Measurements from ENCODE around the gene SMIM24. TPM values are rescaled to one million over a fixed set of nuclear protein-coding genes. Genes with fewer than 3 reads are reported as not detected.

Gene SMIM24
- total RNA-seq, 1 donor from 2014 or later = not detected

- H3K27ac Mint-ChIP-seq (ENCODE audit: unreplicated experiment) = no peak overlapping the region
- DNase-seq = no peak
- TF ChIP-seq CTCF (IDR thresholded peaks at IDR 0.05; ENCODE audit: partially characterized antibody, unreplicated experiment) = peak; percentile 25
- peaks cover 8% of the 10 kb centered on the region for H3K9me3 Mint-ChIP-seq (ENCODE audit: unreplicated experiment)
- H3K36me3 Mint-ChIP-seq (ENCODE audit: unreplicated experiment) = peaks cover 5% of the 10 kb centered on the region
- no peak overlapping the region for H3K4me3 Mint-ChIP-seq (ENCODE audit: unreplicated experiment)
- peaks cover 9% of the 10 kb centered on the region for H3K4me1 Mint-ChIP-seq (ENCODE audit: low read depth, unreplicated experiment)
- peaks cover 8% of the 10 kb centered on the region for H3K27me3 Mint-ChIP-seq (ENCODE audit: unreplicated experiment)
These were observed 46.3 kb upstream of the SMIM24 start for GRCh38 chr19:3526507-3527237.

- Mint-ChIP-seq H3K4me3 (ENCODE audit: unreplicated experiment) (peak overlapping the region; percentile 15), H3K27me3 (ENCODE audit: unreplicated experiment) (peaks cover 4% of the 10 kb centered on the region), H3K36me3 (ENCODE audit: unreplicated experiment) (peaks cover 5% of the 10 kb centered on the region), H3K9me3 (ENCODE audit: unreplicated experiment) (peaks cover 10% of the 10 kb centered on the region), H3K4me1 (ENCODE audit: low read depth, unreplicated experiment) (peaks cover 13% of the 10 kb centered on the region), H3K27ac (ENCODE audit: unreplicated experiment) (peak overlapping the region; percentile 82)
- no peak for TF ChIP-seq CTCF (IDR thresholded peaks at IDR 0.05; ENCODE audit: partially characterized antibody, unreplicated experiment)
- no peak for DNase-seq
These were observed 44.7 kb upstream of the SMIM24 start for GRCh38 chr19:3524904-3525451.

GRCh38 chr19:3524078-3524842, 43.9 kb upstream of the SMIM24 start:
- Mint-ChIP-seq H3K27me3 (ENCODE audit: unreplicated experiment) (peaks cover 4% of the 10 kb centered on the region), H3K4me1 (ENCODE audit: low read depth, unreplicated experiment) (peaks cover 13% of the 10 kb centered on the region), H3K27ac (ENCODE audit: unreplicated experiment) (peak overlapping the region; percentile 82), H3K9me3 (ENCODE audit: unreplicated experiment) (peaks cover 10% of the 10 kb centered on the region), H3K36me3 (ENCODE audit: unreplicated experiment) (peaks cover 5% of the 10 kb centered on the region), H3K4me3 (ENCODE audit: unreplicated experiment) (no peak overlapping the region)
- TF ChIP-seq CTCF (IDR thresholded peaks at IDR 0.05; ENCODE audit: partially characterized antibody, unreplicated experiment) = no peak
- no peak for DNase-seq

GRCh38 chr19:3523361-3524077, 43.2 kb upstream of the SMIM24 start:
- peaks cover 13% of the 10 kb centered on the region for H3K4me1 Mint-ChIP-seq (ENCODE audit: low read depth, unreplicated experiment)
- H3K36me3 Mint-ChIP-seq (ENCODE audit: unreplicated experiment) = peaks cover 5% of the 10 kb centered on the region
- H3K4me3 Mint-ChIP-seq (ENCODE audit: unreplicated experiment) = no peak overlapping the region
- peak overlapping the region; percentile 33 for H3K27ac Mint-ChIP-seq (ENCODE audit: unreplicated experiment)
- peaks cover 10% of the 10 kb centered on the region for H3K9me3 Mint-ChIP-seq (ENCODE audit: unreplicated experiment)
- no peak for TF ChIP-seq CTCF (IDR thresholded peaks at IDR 0.05; ENCODE audit: partially characterized antibody, unreplicated experiment)
- peaks cover 4% of the 10 kb centered on the region for H3K27me3 Mint-ChIP-seq (ENCODE audit: unreplicated experiment)
- no peak for DNase-seq

Data from glutamatergic neuron (in vitro differentiated cells).